Activated T-cell treated with anti-CD3 and anti-CD28 coated beads, Interleukin-2, amount 50 U/mL, for 4 hours (primary cell): ENCODE data around the gene TNS4. TPM values are rescaled to one million over a fixed set of nuclear protein-coding genes. Genes with fewer than 3 reads are reported as not detected.

Experiments used
- ATAC-seq, 2 donors: fragments of 200-7000 bp; cut with Tn5 transposase; one replicate each; pipeline ENCODE4 v1.10.0; 2021
- DNase-seq: peaks from one replicate; pipeline ENCODE4 v3.0.0-alpha.2; 2020
- H3K27me3 Mint-ChIP-seq: one replicate; pipeline ENCODE4 v1.8.0; 2021; ENCODE audit warnings: low read depth, mixed read lengths
- H3K36me3 Mint-ChIP-seq: one replicate; pipeline ENCODE4 v1.8.0; 2022; ENCODE audit warnings: mixed read lengths; ENCODE audit not compliant: insufficient read depth
- H3K4me1 Mint-ChIP-seq: one replicate; pipeline ENCODE4 v1.8.0; 2021; ENCODE audit warnings: low read depth, mixed read lengths
- H3K4me3 Mint-ChIP-seq: one replicate; pipeline ENCODE4 v1.8.0; 2021; ENCODE audit warnings: mild to moderate bottlenecking, moderate library complexity, mixed read lengths
- H3K9me3 Mint-ChIP-seq: one replicate; pipeline ENCODE4 v1.8.0; 2021; ENCODE audit warnings: mixed read lengths
- total RNA-seq, 3 donors: library from RNA; stranded (reverse); gene quantifications; one replicate each; pipeline ENCODE4 v1.2.1, GENCODE V29; 2021

Gene TNS4
- total RNA-seq, 3 donors from 2014 or later: 3.9 to 4.7 (median 4.1) TPM

GRCh38 chr17:40445751-40446468 lies 55.5 kb downstream of the TNS4 start:
- no peaks in the 10 kb centered on the region for H3K9me3 Mint-ChIP-seq
- no peak for DNase-seq
- no peak for ATAC-seq
- peaks cover 33% of the 10 kb centered on the region for H3K4me1 Mint-ChIP-seq
- peak overlapping the region; percentile 75 for H3K4me3 Mint-ChIP-seq
- no peaks in the 10 kb centered on the region for H3K36me3 Mint-ChIP-seq
- no peaks in the 10 kb centered on the region for H3K27me3 Mint-ChIP-seq

GRCh38 chr17:40443988-40444899 lies 57.2 kb downstream of the TNS4 start:
- Mint-ChIP-seq H3K36me3 (no peaks in the 10 kb centered on the region), H3K27me3 (no peaks in the 10 kb centered on the region), H3K4me3 (peak overlapping the region; percentile 75), H3K9me3 (no peaks in the 10 kb centered on the region), H3K4me1 (peaks cover 33% of the 10 kb centered on the region)
- ATAC-seq: peak; percentile 5 to 11
- no peak for DNase-seq

GRCh38 chr17:40443196-40443987 lies 58.0 kb downstream of the TNS4 start, which contains the start of gene IGFBP4:
Gene IGFBP4 (plus strand): TSS chr17:40443450. CDS start chr17:40443736, 286 bp downstream.
- H3K27me3 Mint-ChIP-seq: no peaks in the 10 kb centered on the region
- peaks cover 31% of the 10 kb centered on the region for H3K4me1 Mint-ChIP-seq
- ATAC-seq: peak; percentile 72 to 73
- H3K4me3 Mint-ChIP-seq: peak within 1 kb of the TSS; percentile 75
- H3K36me3 Mint-ChIP-seq: no peaks in the 10 kb centered on the region
- no peaks in the 10 kb centered on the region for H3K9me3 Mint-ChIP-seq
- peak; percentile 59 for DNase-seq

GRCh38 chr17:40442392-40443195 lies 58.8 kb downstream of the TNS4 start:
- H3K4me3 Mint-ChIP-seq: peak overlapping the region; percentile 23
- H3K4me1 Mint-ChIP-seq: peaks cover 25% of the 10 kb centered on the region
- ATAC-seq (no peak), DNase-seq (no peak)
- no peaks in the 10 kb centered on the region for H3K9me3 Mint-ChIP-seq
- no peaks in the 10 kb centered on the region for H3K36me3 Mint-ChIP-seq
- no peaks in the 10 kb centered on the region for H3K27me3 Mint-ChIP-seq

GRCh38 chr17:40440166-40440565 lies 61.3 kb downstream of the TNS4 start:
- H3K9me3 Mint-ChIP-seq: no peaks in the 10 kb centered on the region

GRCh38 chr17:40437095-40437732 lies 64.2 kb downstream of the TNS4 start:
- ATAC-seq (no peak), DNase-seq (no peak)
- Mint-ChIP-seq H3K27me3 (no peaks in the 10 kb centered on the region), H3K9me3 (no peaks in the 10 kb centered on the region), H3K4me1 (peaks cover 7% of the 10 kb centered on the region), H3K4me3 (no peak overlapping the region), H3K36me3 (no peaks in the 10 kb centered on the region)

More at GRCh38 chr17:40440166-40440565, 61.3 kb downstream of the TNS4 start:
- Mint-ChIP-seq H3K4me3 (no peak overlapping the region), H3K4me1 (peaks cover 17% of the 10 kb centered on the region), H3K36me3 (no peaks in the 10 kb centered on the region), H3K27me3 (no peaks in the 10 kb centered on the region)
- no peak for ATAC-seq
- DNase-seq: no peak

- H3K27me3 Mint-ChIP-seq: no peaks in the 10 kb centered on the region
- H3K4me3 Mint-ChIP-seq: no peak overlapping the region
- DNase-seq: no peak
- H3K36me3 Mint-ChIP-seq: no peaks in the 10 kb centered on the region
- peaks cover 7% of the 10 kb centered on the region for H3K4me1 Mint-ChIP-seq
- H3K9me3 Mint-ChIP-seq: no peaks in the 10 kb centered on the region
- no peak for ATAC-seq
Measured at GRCh38 chr17:40436636-40437035, 64.8 kb downstream of the TNS4 start.

- H3K36me3 Mint-ChIP-seq: no peaks in the 10 kb centered on the region
Measured at GRCh38 chr17:40433551-40434415, 67.6 kb downstream of the TNS4 start.

GRCh38 chr17:40432864-40433528 lies 68.4 kb downstream of the TNS4 start:
- ATAC-seq (no peak), DNase-seq (no peak)
- Mint-ChIP-seq H3K9me3 (no peaks in the 10 kb centered on the region), H3K27me3 (no peaks in the 10 kb centered on the region), H3K4me1 (peaks cover 5% of the 10 kb centered on the region), H3K4me3 (no peak overlapping the region), H3K36me3 (no peaks in the 10 kb centered on the region)

More at GRCh38 chr17:40433551-40434415, 67.6 kb downstream of the TNS4 start:
- Mint-ChIP-seq H3K4me1 (peaks cover 4% of the 10 kb centered on the region), H3K27me3 (no peaks in the 10 kb centered on the region), H3K4me3 (no peak overlapping the region), H3K9me3 (no peaks in the 10 kb centered on the region)
- ATAC-seq: peak in 1 of 2 donors; percentile 63
- DNase-seq: no peak

- no peak for ATAC-seq
- Mint-ChIP-seq H3K4me1 (peaks cover 22% of the 10 kb centered on the region), H3K27me3 (no peaks in the 10 kb centered on the region), H3K36me3 (no peaks in the 10 kb centered on the region), H3K9me3 (no peaks in the 10 kb centered on the region), H3K4me3 (no peak overlapping the region)
- no peak for DNase-seq
Measured at GRCh38 chr17:40431231-40431602, 70.2 kb downstream of the TNS4 start.

- no peak for DNase-seq
- no peak for ATAC-seq
- Mint-ChIP-seq H3K27me3 (no peaks in the 10 kb centered on the region), H3K9me3 (no peaks in the 10 kb centered on the region), H3K4me1 (peaks cover 28% of the 10 kb centered on the region), H3K4me3 (no peak overlapping the region), H3K36me3 (no peaks in the 10 kb centered on the region)
Measured at GRCh38 chr17:40430272-40431230, 70.9 kb downstream of the TNS4 start.
